Neural progenitor cell (in vitro differentiated cells): ENCODE results near the gene MROH2A.

Experiments
- CTCF ChIP-seq: fragments of 200-600 bp; sonication (generic); IDR thresholded peaks from 2 replicates; pipeline ENCODE4 v1.5.1; 2017; ENCODE audit warnings: antibody characterized with exemption, mild to moderate bottlenecking
- EZH2 ChIP-seq: fragments of 200-600 bp; sonication (generic); IDR thresholded peaks from 2 replicates; pipeline ENCODE4 v1.6.1; 2017; ENCODE audit warnings: antibody characterized with exemption, mild to moderate bottlenecking, moderate library complexity
- EZH2phosphoT487 ChIP-seq: fragments of 200-600 bp; sonication (generic); IDR thresholded peaks from 2 replicates; pipeline ENCODE4 v1.6.1; 2017; ENCODE audit warnings: antibody characterized with exemption

DNA sequence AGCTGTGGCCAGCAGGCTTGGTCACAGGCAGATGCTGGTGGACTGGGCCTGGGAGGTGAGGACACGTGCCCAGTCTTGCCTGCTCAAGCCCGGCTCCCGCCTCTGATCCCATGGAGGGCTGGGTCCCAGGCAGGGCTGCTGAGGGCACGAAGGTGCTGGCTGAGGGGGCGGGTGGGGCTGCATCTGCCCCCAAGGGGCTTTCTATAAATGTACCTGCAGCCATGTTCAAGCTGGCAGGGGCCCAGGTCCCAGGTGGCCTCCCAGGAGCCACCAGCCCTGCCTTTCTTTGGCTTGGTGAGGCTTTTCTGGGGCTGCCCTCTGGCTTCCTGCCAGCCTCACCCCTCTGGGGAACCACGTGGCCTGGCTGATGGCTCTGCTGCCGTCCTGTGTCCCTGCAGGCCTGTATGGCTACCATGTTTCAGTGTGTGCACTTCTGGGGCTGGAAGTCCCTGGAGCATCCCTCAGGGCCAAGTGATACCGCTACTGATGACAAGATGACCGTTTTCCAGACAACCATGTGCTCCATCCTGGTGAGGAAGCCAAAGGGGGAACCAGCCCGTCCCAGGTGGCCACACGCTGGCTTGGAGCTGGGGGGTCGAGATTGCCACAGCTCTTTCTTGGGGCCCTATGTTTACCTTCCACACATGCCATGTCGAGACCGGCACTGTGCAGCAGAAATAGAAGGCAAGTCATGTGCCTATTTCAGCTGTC is 53.0 kb downstream of the MROH2A start:
- TF ChIP-seq CTCF, result no peak
- TF ChIP-seq EZH2, result no peak
- no peak for TF ChIP-seq EZH2phosphoT487
